A673 (cell line): ENCODE measurements around the gene ANP32E. TPM values are rescaled to one million over a fixed set of nuclear protein-coding genes. Genes with fewer than 3 reads are reported as not detected.

Experiments
- BruUV-seq: library from RNA; stranded (reverse); fragments of 400-500 nt; replicated peaks from 2 replicates; lab custom pipeline; 2021; lab: Mats Ljungman, UMichigan
- CTCF ChIA-PET: fragments of 300-600 bp; sonication (Branson Sonifier 250); formaldehyde crosslinking; loops from one replicate; lab custom pipeline; 2022; ENCODE audit warnings: antibody characterized with exemption; lab: Charles Lee
- POLR2A ChIA-PET: fragments of 300-600 bp; sonication (Branson Sonifier 250); formaldehyde crosslinking; loops from one replicate; lab custom pipeline; 2022; ENCODE audit warnings: antibody characterized with exemption; ENCODE audit not compliant: low non-redundant PET; lab: Charles Lee
- DNase-seq: peaks from one replicate; pipeline ENCODE4 v3.0.0-alpha.2; 2015; ENCODE audit warnings: low spot score
- H3K27ac ChIP-seq: fragments of 200-600 bp; sonication (generic); 2 replicates; pipeline ENCODE4 v1.5.1; 2016; ENCODE audit warnings: mixed run types, low read depth, mild to moderate bottlenecking, mixed read lengths, antibody characterized with exemption, low read length; ENCODE audit not compliant: poor library complexity, severe bottlenecking
- H3K27me3 ChIP-seq: fragments of 200-600 bp; sonication (generic); replicated peaks from 2 replicates; pipeline ENCODE4 v1.6.1; 2017; ENCODE audit warnings: mixed run types, low read depth, mild to moderate bottlenecking, mixed read lengths, antibody characterized with exemption, low read length; ENCODE audit not compliant: insufficient read depth, poor library complexity
- H3K36me3 ChIP-seq: fragments of 200-600 bp; sonication (generic); 2 replicates; pipeline ENCODE4 v1.6.1; 2016; ENCODE audit warnings: mixed run types, mild to moderate bottlenecking, mixed read lengths, antibody characterized with exemption, low read length; ENCODE audit not compliant: insufficient read depth, poor library complexity, severe bottlenecking
- H3K4me1 ChIP-seq: fragments of 200-600 bp; sonication (generic); 2 replicates; pipeline ENCODE4 v1.6.1; 2017; ENCODE audit warnings: mixed run types, mild to moderate bottlenecking, mixed read lengths, antibody characterized with exemption, low read length; ENCODE audit not compliant: insufficient read depth, poor library complexity, severe bottlenecking
- H3K4me3 ChIP-seq: fragments of 200-600 bp; sonication (generic); 2 replicates; pipeline ENCODE4 v1.5.1; 2016; ENCODE audit warnings: low read depth, mixed run types, mild to moderate bottlenecking, mixed read lengths, low read length; ENCODE audit not compliant: poor library complexity, severe bottlenecking
- H3K9me3 ChIP-seq: fragments of 200-600 bp; sonication (generic); 2 replicates; pipeline ENCODE4 v1.6.1; 2016; ENCODE audit warnings: mixed run types, low read depth, mild to moderate bottlenecking, mixed read lengths, antibody characterized with exemption, low read length; ENCODE audit not compliant: poor library complexity, severe bottlenecking
- CTCF ChIP-seq: fragments of 300-800, 200-600 bp; sonication (generic); conservative IDR thresholded peaks from 2 replicates; pipeline ENCODE4 v1.5.1; 2017; ENCODE audit warnings: low read depth, mild to moderate bottlenecking, antibody characterized with exemption, low read length, moderate library complexity, mixed read lengths
- EZH2 ChIP-seq: fragments of 200-600 bp; sonication (generic); IDR thresholded peaks from 2 replicates; pipeline ENCODE4 v1.6.1; 2017; ENCODE audit warnings: borderline replicate concordance, low read depth, mild to moderate bottlenecking, mixed read lengths, antibody characterized with exemption, low read length; ENCODE audit not compliant: poor library complexity, severe bottlenecking
- intact Hi-C: fragments of 100-400 bp; cut with micrococcal nuclease; formaldehyde crosslinking; loops from one replicate; pipeline ENCODE4 v1.10.0; 2022; ENCODE audit not compliant: unreplicated experiment
- total RNA-seq: library from RNA; stranded (reverse); gene quantifications from 2 replicates; pipeline ENCODE4 v1.2.3, GENCODE V29; 2021

The ANP32E gene
- total RNA-seq, 1 experiment from 2014 or later, result 153 TPM

DNA sequence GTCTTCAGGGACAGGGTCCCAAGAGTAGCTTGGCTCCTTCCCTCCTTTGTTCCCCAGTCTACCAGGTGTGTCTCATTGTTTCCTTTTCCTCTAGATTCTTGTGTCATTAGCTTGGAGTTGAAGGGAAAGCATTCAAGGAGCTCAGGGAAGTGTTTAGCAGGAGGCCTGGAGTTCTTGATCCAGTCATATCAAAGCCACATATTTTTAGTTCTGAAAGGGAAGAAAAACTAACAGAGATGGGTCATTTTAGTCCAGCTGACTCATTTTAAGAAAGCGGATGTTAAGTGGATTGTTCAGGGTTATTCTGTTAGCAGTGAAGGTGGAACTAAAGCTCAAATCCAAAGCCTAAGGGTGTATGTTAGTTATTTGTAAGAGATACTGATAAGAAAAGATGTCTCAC, 37.4 kb upstream of the ANP32E start:
- intact Hi-C loops, result no loop called here
- ChIA-PET POLR2A (no interaction called here), CTCF (interaction anchor here (1.1 to 1.9 kb wide), 2 partner anchors 8 to 17 kb away, joined by 4 to 8 read pairs; no protein-coding TSS in a partner anchor)
- Histone ChIP-seq H3K4me1 (peaks cover 15% of the 10 kb centered on the region), H3K36me3 (no peaks in the 10 kb centered on the region), H3K27ac (peak overlapping the region; percentile 62), H3K27me3 (no peaks in the 10 kb centered on the region), H3K4me3 (peak overlapping the region; percentile 36), H3K9me3 (no peaks in the 10 kb centered on the region)
- TF ChIP-seq CTCF (no peak), EZH2 (no peak)
- DNase-seq, result no peak
- no TSS peak for BruUV-seq

GRCh38 chr1:150271291-150271959, 35.5 kb upstream of the ANP32E start:
- intact Hi-C loops, result no loop called here
- POLR2A ChIA-PET, result no interaction called here
- no TSS peak for BruUV-seq
- no peak for DNase-seq
- Histone ChIP-seq H3K27ac (no peak overlapping the region), H3K4me1 (peaks cover 26% of the 10 kb centered on the region), H3K4me3 (no peak overlapping the region), H3K36me3 (peaks cover 10% of the 10 kb centered on the region), H3K9me3 (no peaks in the 10 kb centered on the region), H3K27me3 (no peaks in the 10 kb centered on the region)
- TF ChIP-seq EZH2 (no peak), CTCF (no peak)
- CTCF ChIA-PET, result no interaction called here

- no peaks in the 10 kb centered on the region for H3K27me3 ChIP-seq
- H3K9me3 ChIP-seq, result no peaks in the 10 kb centered on the region
- DNase-seq, result no peak
- H3K4me3 ChIP-seq, result peak overlapping the region; percentile 96
- TF ChIP-seq CTCF (no peak), EZH2 (no peak)
- ChIA-PET POLR2A (no interaction called here), CTCF (interaction anchor here (0.7 to 1.0 kb wide), 2 partner anchors 12 to 13 kb away, joined by 4 to 7 read pairs; no protein-coding TSS in a partner anchor)
- peaks cover 26% of the 10 kb centered on the region for H3K4me1 ChIP-seq
- peak overlapping the region; percentile 91 for H3K27ac ChIP-seq
- intact Hi-C loops, result no loop called here
- peaks cover 24% of the 10 kb centered on the region for H3K36me3 ChIP-seq
- TSS peak; percentile 83 for BruUV-seq
These were observed 33.5 kb upstream of the ANP32E start for GRCh38 chr1:150269451-150269850.
